ENCODE data around the gene NR6A1. TPM values are rescaled to one million over a fixed set of nuclear protein-coding genes. Genes with fewer than 3 reads are reported as not detected.
A peak's percentile ranks its signal among the peaks of the same experiment; 100 is the strongest.

NR6A1 gene
- total RNA-seq, 1 donor from 2014 or later = 0.92 TPM

DNA sequence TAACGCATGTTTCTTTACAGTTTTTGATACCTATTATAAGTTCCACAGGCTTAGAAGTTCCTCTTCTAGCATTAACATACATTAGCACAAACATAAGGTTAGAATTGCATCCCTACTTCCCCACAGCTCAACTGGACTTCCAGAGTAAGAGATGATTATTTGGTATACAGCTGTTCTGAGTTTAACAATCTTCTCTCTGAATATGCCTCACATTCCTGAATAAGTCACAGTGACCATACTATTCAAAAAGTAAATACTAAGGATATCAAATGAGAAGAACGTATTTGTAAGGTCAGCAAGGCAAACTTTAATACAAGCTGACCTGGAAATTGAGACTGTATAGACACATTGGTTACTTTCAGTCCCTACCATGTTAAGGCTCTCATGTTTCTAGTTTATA, 21.3 kb downstream of the NR6A1 start:
- DNase-seq (ENCODE audit: low read depth) = no peak
- no peaks in the 10 kb centered on the region for H3K36me3 ChIP-seq (ENCODE audit: control insufficient read depth, insufficient read depth, low read length)
- TF ChIP-seq, protein P1, sequence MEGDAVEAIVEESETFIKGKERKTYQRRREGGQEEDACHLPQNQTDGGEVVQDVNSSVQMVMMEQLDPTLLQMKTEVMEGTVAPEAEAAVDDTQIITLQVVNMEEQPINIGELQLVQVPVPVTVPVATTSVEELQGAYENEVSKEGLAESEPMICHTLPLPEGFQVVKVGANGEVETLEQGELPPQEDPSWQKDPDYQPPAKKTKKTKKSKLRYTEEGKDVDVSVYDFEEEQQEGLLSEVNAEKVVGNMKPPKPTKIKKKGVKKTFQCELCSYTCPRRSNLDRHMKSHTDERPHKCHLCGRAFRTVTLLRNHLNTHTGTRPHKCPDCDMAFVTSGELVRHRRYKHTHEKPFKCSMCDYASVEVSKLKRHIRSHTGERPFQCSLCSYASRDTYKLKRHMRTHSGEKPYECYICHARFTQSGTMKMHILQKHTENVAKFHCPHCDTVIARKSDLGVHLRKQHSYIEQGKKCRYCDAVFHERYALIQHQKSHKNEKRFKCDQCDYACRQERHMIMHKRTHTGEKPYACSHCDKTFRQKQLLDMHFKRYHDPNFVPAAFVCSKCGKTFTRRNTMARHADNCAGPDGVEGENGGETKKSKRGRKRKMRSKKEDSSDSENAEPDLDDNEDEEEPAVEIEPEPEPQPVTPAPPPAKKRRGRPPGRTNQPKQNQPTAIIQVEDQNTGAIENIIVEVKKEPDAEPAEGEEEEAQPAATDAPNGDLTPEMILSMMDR (IDR thresholded peaks at IDR 0.05; ENCODE audit: insufficient read depth, low read length, poor library complexity, severe bottlenecking) = no peak
- H3K27me3 ChIP-seq (ENCODE audit: control insufficient read depth, insufficient read depth, low read length) = no peaks in the 10 kb centered on the region
- no peak overlapping the region for H3K4me3 ChIP-seq (ENCODE audit: low read depth, low read length)

DNA sequence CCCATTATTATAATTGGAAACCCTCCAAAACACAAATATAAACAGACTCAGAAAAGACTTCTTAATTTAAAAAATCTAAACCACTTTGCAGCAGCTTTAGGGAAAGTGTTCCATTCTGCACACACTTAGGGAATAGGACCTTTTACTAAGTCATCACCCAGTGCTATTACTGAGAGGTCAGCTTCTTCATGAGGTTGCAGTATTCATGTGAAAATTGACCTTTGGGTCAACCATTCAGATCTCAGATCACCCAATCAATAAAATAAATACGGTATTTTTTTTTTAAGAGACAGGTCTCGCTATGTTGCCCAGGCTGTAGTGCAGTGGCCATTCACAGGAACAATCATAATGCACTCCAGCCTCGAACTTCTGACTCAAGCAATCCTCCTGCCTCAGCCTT, 21.8 kb downstream of the NR6A1 start:
- Histone ChIP-seq H3K4me3 (ENCODE audit: low read depth, low read length) (no peak overlapping the region), H3K36me3 (ENCODE audit: control insufficient read depth, insufficient read depth, low read length) (no peaks in the 10 kb centered on the region), H3K27me3 (ENCODE audit: control insufficient read depth, insufficient read depth, low read length) (no peaks in the 10 kb centered on the region)
- no peak for DNase-seq (ENCODE audit: low read depth)
- TF ChIP-seq, protein P1 (IDR thresholded peaks at IDR 0.05; ENCODE audit: insufficient read depth, low read length, poor library complexity, severe bottlenecking) = no peak

DNA sequence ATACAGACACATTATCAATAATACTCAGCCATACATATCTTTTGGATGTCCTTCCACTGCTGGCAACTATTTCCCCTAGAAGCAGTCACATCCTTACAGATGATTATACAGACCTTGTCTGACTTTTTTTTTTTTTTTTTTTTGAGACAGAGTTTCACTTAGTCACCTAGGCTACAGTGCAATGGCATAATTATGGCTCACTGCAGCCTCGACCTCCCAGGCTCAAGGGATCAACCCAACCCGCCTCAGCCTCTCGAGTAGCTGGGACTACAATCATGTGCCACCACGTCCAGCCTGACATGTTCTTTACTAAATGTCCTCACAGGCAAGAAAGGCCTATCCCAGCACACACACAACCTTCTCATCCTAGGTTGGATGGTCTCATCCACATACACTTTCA, 24.0 kb downstream of the NR6A1 start:
- Histone ChIP-seq H3K4me3 (ENCODE audit: low read depth, low read length) (no peak overlapping the region), H3K36me3 (ENCODE audit: control insufficient read depth, insufficient read depth, low read length) (no peaks in the 10 kb centered on the region), H3K27me3 (ENCODE audit: control insufficient read depth, insufficient read depth, low read length) (no peaks in the 10 kb centered on the region)
- no peak for DNase-seq (ENCODE audit: low read depth)
- TF ChIP-seq, protein P1 (IDR thresholded peaks at IDR 0.05; ENCODE audit: insufficient read depth, low read length, poor library complexity, severe bottlenecking) = no peak

DNA sequence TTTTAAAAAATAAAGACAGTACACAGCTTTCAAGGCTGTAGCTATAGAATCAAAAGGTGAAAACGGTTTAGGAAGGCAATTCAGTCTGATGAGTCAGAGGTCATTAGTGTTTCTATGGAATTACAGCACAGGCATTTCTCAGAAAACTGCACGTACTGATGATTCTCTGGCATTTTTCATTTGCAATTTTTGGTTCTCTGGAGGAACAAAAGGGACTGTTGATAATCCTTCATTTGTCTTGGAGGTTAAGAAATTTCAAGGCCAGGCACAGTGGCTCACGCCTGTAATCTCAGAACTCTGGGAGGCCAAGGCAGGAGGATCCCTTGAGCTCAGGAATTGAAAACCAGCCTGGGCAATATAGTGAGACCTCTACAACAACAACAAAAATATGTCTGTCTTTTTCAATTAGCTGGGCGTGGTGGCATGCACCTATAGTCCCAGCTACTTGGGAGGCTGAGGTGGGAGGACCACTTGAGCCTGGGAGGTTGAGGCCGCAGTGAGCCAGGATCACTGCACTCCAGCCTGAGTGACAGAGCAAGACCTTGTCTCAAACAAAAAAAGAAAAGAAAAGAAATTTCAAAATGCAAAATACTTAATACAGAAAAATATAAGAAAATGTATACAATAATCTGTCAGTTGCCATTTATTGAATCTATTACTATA, 27.3 kb downstream of the NR6A1 start:
- no peaks in the 10 kb centered on the region for H3K36me3 ChIP-seq (ENCODE audit: control insufficient read depth, insufficient read depth, low read length)
- no peaks in the 10 kb centered on the region for H3K27me3 ChIP-seq (ENCODE audit: control insufficient read depth, insufficient read depth, low read length)
- TF ChIP-seq, protein P1 (IDR thresholded peaks at IDR 0.05; ENCODE audit: insufficient read depth, low read length, poor library complexity, severe bottlenecking) = no peak
- H3K4me3 ChIP-seq (ENCODE audit: low read depth, low read length) = no peak overlapping the region
- peak; percentile 41 for DNase-seq (ENCODE audit: low read depth)

DNA sequence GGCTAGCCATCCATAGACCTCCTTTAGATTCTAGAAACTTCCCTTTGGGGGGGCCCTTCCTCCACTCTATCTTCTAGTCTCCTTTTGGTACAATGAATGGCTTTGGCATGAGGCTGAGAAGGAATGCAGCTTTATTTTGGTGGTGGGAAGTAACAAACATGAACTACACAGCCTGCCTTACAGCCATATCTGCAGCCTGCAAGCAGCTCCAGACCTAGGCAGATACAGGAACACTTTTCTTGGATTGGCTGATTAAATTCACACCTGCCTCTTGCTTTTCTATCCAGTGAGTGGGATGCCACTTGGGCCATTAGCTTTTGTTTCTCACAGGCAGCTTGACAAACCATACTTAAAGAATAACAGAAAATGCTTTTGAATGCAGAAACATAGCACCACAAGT, 28.2 kb downstream of the NR6A1 start:
- no peak for DNase-seq (ENCODE audit: low read depth)
- Histone ChIP-seq H3K4me3 (ENCODE audit: low read depth, low read length) (no peak overlapping the region), H3K27me3 (ENCODE audit: control insufficient read depth, insufficient read depth, low read length) (no peaks in the 10 kb centered on the region), H3K36me3 (ENCODE audit: control insufficient read depth, insufficient read depth, low read length) (no peaks in the 10 kb centered on the region)
- TF ChIP-seq, protein P1 (IDR thresholded peaks at IDR 0.05; ENCODE audit: insufficient read depth, low read length, poor library complexity, severe bottlenecking) = no peak

- TF ChIP-seq, protein P1 (IDR thresholded peaks at IDR 0.05; ENCODE audit: insufficient read depth, low read length, poor library complexity, severe bottlenecking) = no peak
- no peaks in the 10 kb centered on the region for H3K36me3 ChIP-seq (ENCODE audit: control insufficient read depth, insufficient read depth, low read length)
- no peak overlapping the region for H3K4me3 ChIP-seq (ENCODE audit: low read depth, low read length)
- no peaks in the 10 kb centered on the region for H3K27me3 ChIP-seq (ENCODE audit: control insufficient read depth, insufficient read depth, low read length)
- no peak for DNase-seq (ENCODE audit: low read depth)
Measured at GRCh38 chr9:124741662-124742061, 29.4 kb downstream of the NR6A1 start.
